Measurements from ENCODE around the gene ZNF280A. TPM values are rescaled to one million over a fixed set of nuclear protein-coding genes. Genes with fewer than 3 reads are reported as not detected.
"Not testable (repeated sequence)": the region's sequence is repeated elsewhere in the genome, so short reads cannot be mapped to it uniquely, and the experiment has no call there.

ZNF280A gene
- total RNA-seq, 1 donor from 2014 or later, result 0.09 TPM

DNA sequence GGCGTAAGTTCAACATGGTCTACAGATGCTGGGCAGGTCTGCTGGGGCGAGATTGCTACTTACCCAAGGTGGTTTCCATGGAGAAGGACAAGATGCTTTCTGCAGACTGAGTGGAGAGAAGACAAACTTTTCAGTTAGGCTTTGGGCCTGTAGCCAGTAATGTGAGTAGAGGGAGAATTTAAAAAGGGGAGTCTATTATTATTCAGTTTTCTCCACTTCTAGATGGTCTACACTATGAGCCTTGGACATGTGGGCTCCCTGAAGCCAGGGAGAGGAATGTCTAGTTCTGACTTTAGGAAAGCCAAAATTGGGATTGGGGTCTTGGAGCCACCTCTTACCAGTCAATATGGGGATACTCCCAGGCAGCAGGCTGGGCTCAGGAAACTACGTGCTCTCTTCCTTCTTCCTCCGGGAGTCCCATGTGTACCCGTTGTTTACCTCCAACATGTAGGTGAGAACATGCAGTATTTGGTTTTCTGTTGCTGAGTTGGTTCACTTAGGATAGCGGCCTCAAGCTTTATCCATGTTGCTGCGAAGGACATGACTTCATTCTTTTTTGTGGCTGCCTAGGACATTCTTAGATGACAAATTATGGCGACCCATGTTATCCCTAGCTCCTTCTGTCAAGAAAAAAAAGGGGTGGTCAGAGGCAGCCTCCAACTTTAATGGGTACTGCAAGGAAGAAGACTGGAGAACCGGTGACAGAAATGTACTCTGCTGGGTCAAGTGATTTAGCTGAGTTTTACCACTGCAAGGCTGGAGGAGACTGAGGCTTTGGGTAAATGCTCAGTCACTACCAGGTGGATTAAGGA, 14.7 kb upstream of the ZNF280A start:
- H3K27ac Mint-ChIP-seq (ENCODE audit: unreplicated experiment), result no peak overlapping the region
- Histone ChIP-seq H3K9me3 (ENCODE audit: insufficient read depth, low read depth, low read length) (no peaks in the 10 kb centered on the region), H2AFZ (ENCODE audit: low read depth, low read length) (no peak overlapping the region), H3K4me1 (ENCODE audit: insufficient read depth, low read length) (no peaks in the 10 kb centered on the region), H3K27me3 (ENCODE audit: insufficient read depth, low read length) (no peaks in the 10 kb centered on the region), H3K4me3 (ENCODE audit: insufficient read depth, low read depth, low read length) (no peak overlapping the region), H3K79me2 (ENCODE audit: insufficient read depth, low read length) (no peaks in the 10 kb centered on the region), H3K4me2 (ENCODE audit: low read length) (no peak overlapping the region), H3K9ac (ENCODE audit: low read length) (no peak overlapping the region), H4K20me1 (ENCODE audit: insufficient read depth, low read length) (no peaks in the 10 kb centered on the region), H3K36me3 (ENCODE audit: insufficient read depth, low read length) (no peaks in the 10 kb centered on the region), H3K27ac (ENCODE audit: low read depth, low read length) (no peak overlapping the region)
- TF ChIP-seq, protein P1, sequence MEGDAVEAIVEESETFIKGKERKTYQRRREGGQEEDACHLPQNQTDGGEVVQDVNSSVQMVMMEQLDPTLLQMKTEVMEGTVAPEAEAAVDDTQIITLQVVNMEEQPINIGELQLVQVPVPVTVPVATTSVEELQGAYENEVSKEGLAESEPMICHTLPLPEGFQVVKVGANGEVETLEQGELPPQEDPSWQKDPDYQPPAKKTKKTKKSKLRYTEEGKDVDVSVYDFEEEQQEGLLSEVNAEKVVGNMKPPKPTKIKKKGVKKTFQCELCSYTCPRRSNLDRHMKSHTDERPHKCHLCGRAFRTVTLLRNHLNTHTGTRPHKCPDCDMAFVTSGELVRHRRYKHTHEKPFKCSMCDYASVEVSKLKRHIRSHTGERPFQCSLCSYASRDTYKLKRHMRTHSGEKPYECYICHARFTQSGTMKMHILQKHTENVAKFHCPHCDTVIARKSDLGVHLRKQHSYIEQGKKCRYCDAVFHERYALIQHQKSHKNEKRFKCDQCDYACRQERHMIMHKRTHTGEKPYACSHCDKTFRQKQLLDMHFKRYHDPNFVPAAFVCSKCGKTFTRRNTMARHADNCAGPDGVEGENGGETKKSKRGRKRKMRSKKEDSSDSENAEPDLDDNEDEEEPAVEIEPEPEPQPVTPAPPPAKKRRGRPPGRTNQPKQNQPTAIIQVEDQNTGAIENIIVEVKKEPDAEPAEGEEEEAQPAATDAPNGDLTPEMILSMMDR (IDR thresholded peaks at IDR 0.05; ENCODE audit: insufficient read depth, low read depth, low read length), result no peak
- TF ChIP-seq EZH2 (IDR thresholded peaks at IDR 0.05; ENCODE audit: insufficient read depth, low read length), result no peak
- no peak overlapping the region for H3K4me3 Mint-ChIP-seq (ENCODE audit: unreplicated experiment)
- FAIRE-seq, result no peak
- H3K4me1 Mint-ChIP-seq (ENCODE audit: low read depth, unreplicated experiment), result no peaks in the 10 kb centered on the region
- no peak for DNase-seq (ENCODE audit: low read depth)
- H3K9me3 Mint-ChIP-seq (ENCODE audit: unreplicated experiment), result peaks cover 2% of the 10 kb centered on the region
- peaks cover 47% of the 10 kb centered on the region for H3K27me3 Mint-ChIP-seq (ENCODE audit: low read depth, unreplicated experiment)
- H3K36me3 Mint-ChIP-seq (ENCODE audit: low read depth, unreplicated experiment), result no peaks in the 10 kb centered on the region

DNA sequence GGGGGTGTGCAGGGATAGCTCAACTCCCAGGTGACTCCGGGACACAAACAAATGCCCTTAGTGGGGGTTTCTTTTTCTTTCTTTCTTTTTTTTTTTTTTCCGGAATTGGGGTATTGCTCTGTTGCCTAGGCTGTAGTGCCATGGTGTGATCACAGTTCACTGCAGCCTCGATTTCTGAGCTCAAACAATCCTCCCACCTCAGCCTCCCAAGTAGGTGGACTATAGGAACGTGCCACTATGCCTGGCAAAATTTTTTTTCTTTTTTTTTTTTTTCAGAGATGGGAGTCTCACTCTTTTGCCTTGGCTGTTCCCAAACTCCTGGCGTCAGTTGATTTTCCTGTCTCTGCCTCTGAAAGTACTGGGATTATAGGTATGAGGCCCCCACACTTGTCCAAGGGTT, 13.8 kb upstream of the ZNF280A start:
- FAIRE-seq (no peak), DNase-seq (ENCODE audit: low read depth) (no peak)
- Histone ChIP-seq H3K27ac (ENCODE audit: low read depth, low read length) (no peak overlapping the region), H3K4me3 (ENCODE audit: insufficient read depth, low read depth, low read length) (no peak overlapping the region), H3K4me2 (ENCODE audit: low read length) (no peak overlapping the region), H3K27me3 (ENCODE audit: insufficient read depth, low read length) (no peaks in the 10 kb centered on the region), H3K9me3 (ENCODE audit: insufficient read depth, low read depth, low read length) (no peaks in the 10 kb centered on the region), H4K20me1 (ENCODE audit: insufficient read depth, low read length) (no peaks in the 10 kb centered on the region), H3K9ac (ENCODE audit: low read length) (no peak overlapping the region), H3K79me2 (ENCODE audit: insufficient read depth, low read length) (no peaks in the 10 kb centered on the region), H3K36me3 (ENCODE audit: insufficient read depth, low read length) (no peaks in the 10 kb centered on the region), H2AFZ (ENCODE audit: low read depth, low read length) (no peak overlapping the region), H3K4me1 (ENCODE audit: insufficient read depth, low read length) (no peaks in the 10 kb centered on the region)
- Mint-ChIP-seq H3K9me3 (ENCODE audit: unreplicated experiment) (peaks cover 2% of the 10 kb centered on the region), H3K27ac (ENCODE audit: unreplicated experiment) (no peak overlapping the region), H3K4me1 (ENCODE audit: low read depth, unreplicated experiment) (no peaks in the 10 kb centered on the region), H3K27me3 (ENCODE audit: low read depth, unreplicated experiment) (peaks cover 44% of the 10 kb centered on the region), H3K36me3 (ENCODE audit: low read depth, unreplicated experiment) (no peaks in the 10 kb centered on the region), H3K4me3 (ENCODE audit: unreplicated experiment) (no peak overlapping the region)
- TF ChIP-seq EZH2 (IDR thresholded peaks at IDR 0.05; ENCODE audit: insufficient read depth, low read length), result no peak
- TF ChIP-seq, protein P1 (IDR thresholded peaks at IDR 0.05; ENCODE audit: insufficient read depth, low read depth, low read length), result no peak

DNA sequence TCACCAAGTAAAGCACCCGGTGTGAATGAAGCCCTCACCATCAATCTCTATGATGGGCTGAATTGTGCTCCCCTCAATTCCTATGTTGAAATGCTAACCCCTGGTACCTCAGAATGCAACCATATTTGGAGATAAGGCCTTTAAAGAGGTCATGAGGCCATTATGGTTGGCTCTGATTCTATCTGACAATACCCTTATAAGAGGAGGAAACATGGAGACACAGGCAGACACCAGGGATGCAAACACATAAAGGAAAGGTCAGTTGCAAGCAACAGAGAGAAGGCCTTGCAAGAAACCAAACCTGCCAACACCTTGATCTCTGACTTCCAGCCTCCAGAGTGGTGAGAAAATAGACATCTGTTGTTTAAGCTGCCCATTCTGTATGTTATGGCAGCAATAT, 13.3 kb upstream of the ZNF280A start:
- TF ChIP-seq, protein P1 (IDR thresholded peaks at IDR 0.05; ENCODE audit: insufficient read depth, low read depth, low read length), result no peak
- TF ChIP-seq EZH2 (IDR thresholded peaks at IDR 0.05; ENCODE audit: insufficient read depth, low read length), result no peak
- no peak overlapping the region for H3K27ac ChIP-seq (ENCODE audit: low read depth, low read length)
- H3K9me3 Mint-ChIP-seq (ENCODE audit: unreplicated experiment), result peaks cover 2% of the 10 kb centered on the region
- H3K9ac ChIP-seq (ENCODE audit: low read length), result no peak overlapping the region
- no peaks in the 10 kb centered on the region for H4K20me1 ChIP-seq (ENCODE audit: insufficient read depth, low read length)
- no peaks in the 10 kb centered on the region for H3K4me1 ChIP-seq (ENCODE audit: insufficient read depth, low read length)
- H3K27me3 ChIP-seq (ENCODE audit: insufficient read depth, low read length), result no peaks in the 10 kb centered on the region
- H3K4me3 Mint-ChIP-seq (ENCODE audit: unreplicated experiment), result no peak overlapping the region
- no peaks in the 10 kb centered on the region for H3K79me2 ChIP-seq (ENCODE audit: insufficient read depth, low read length)
- no peak overlapping the region for H3K4me2 ChIP-seq (ENCODE audit: low read length)
- H2AFZ ChIP-seq (ENCODE audit: low read depth, low read length), result no peak overlapping the region
- FAIRE-seq (no peak), DNase-seq (ENCODE audit: low read depth) (no peak)
- H3K9me3 ChIP-seq (ENCODE audit: insufficient read depth, low read depth, low read length), result no peaks in the 10 kb centered on the region
- no peak overlapping the region for H3K4me3 ChIP-seq (ENCODE audit: insufficient read depth, low read depth, low read length)
- no peaks in the 10 kb centered on the region for H3K4me1 Mint-ChIP-seq (ENCODE audit: low read depth, unreplicated experiment)
- no peaks in the 10 kb centered on the region for H3K36me3 Mint-ChIP-seq (ENCODE audit: low read depth, unreplicated experiment)
- H3K27me3 Mint-ChIP-seq (ENCODE audit: low read depth, unreplicated experiment), result peaks cover 39% of the 10 kb centered on the region
- H3K27ac Mint-ChIP-seq (ENCODE audit: unreplicated experiment), result no peak overlapping the region
- H3K36me3 ChIP-seq (ENCODE audit: insufficient read depth, low read length), result no peaks in the 10 kb centered on the region

DNA sequence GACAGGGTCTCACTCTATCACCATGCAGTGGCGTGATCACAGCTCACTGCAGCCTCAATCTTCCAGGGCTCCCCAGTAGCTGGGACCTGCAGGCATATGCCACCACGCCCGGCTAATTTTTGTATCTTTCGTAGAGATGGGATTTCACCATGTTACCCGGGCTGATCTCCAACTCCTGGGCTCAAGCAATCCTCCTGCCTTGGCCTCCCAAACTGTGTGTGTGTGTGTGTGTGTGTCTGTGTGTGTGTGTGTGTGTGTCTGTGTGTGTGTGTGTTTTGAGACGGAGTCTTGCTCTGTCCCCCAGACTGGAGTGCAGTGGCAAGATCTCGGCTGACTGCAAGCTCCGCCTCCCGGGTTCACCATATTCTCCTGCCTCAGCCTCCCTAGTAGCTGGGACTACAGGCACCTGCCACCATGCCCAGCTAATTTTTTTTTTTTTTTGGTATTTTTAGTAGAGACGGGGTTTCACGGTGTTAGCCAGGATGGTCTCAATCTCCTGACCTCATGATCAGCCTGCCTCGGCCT, 12.5 kb upstream of the ZNF280A start:
- not testable (repeated sequence) for H3K9me3 ChIP-seq (ENCODE audit: insufficient read depth, low read depth, low read length); H3K9ac ChIP-seq (ENCODE audit: low read length); H3K79me2 ChIP-seq (ENCODE audit: insufficient read depth, low read length); DNase-seq (ENCODE audit: low read depth); FAIRE-seq; H3K4me2 ChIP-seq (ENCODE audit: low read length); H3K27me3 ChIP-seq (ENCODE audit: insufficient read depth, low read length); H3K4me1 Mint-ChIP-seq (ENCODE audit: low read depth, unreplicated experiment); H3K36me3 ChIP-seq (ENCODE audit: insufficient read depth, low read length); H4K20me1 ChIP-seq (ENCODE audit: insufficient read depth, low read length); H2AFZ ChIP-seq (ENCODE audit: low read depth, low read length); H3K36me3 Mint-ChIP-seq (ENCODE audit: low read depth, unreplicated experiment); H3K9me3 Mint-ChIP-seq (ENCODE audit: unreplicated experiment); H3K4me3 Mint-ChIP-seq (ENCODE audit: unreplicated experiment); H3K4me3 ChIP-seq (ENCODE audit: insufficient read depth, low read depth, low read length); H3K27ac ChIP-seq (ENCODE audit: low read depth, low read length); H3K27ac Mint-ChIP-seq (ENCODE audit: unreplicated experiment); H3K4me1 ChIP-seq (ENCODE audit: insufficient read depth, low read length)
- peaks cover 37% of the 10 kb centered on the region for H3K27me3 Mint-ChIP-seq (ENCODE audit: low read depth, unreplicated experiment)
